Measurements from ENCODE around the gene KCNJ10.

KCNJ10 gene

DNA sequence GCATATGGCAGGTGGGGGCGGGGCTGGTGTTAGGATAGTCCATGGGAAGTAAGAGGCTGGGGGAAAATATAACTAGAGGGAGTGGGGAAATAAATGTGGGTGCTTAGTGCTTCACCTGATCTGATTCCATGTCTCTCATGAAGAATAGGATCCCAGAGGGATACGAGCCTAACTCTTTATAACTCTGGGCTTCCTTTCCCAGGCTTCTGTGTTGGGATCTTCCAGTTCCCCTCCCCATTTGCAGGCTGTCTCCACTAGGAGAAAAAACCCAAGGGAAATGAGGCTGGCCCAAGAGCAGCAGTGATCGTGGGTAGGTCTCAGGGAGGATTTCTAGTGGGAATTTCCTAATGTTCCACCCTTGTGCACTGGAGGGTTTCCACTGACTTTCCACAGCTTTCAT is 13.0 kb upstream of the KCNJ10 start:
- no peak for DNase-seq

- no peak for DNase-seq
Observed at GRCh38 chr1:160082487-160082886, 12.5 kb upstream of the KCNJ10 start.

GRCh38 chr1:160081261-160081936 is 11.4 kb upstream of the KCNJ10 start, which contains the start of gene KCNJ9:
Gene KCNJ9, plus strand, starts transcription at chr1:160081538. Its CDS starts 2,493 bp downstream, at chr1:160084031.
- DNase-seq, result peak; percentile 30

- no peak for DNase-seq
Observed at GRCh38 chr1:160080381-160081100, 10.6 kb upstream of the KCNJ10 start.

DNA sequence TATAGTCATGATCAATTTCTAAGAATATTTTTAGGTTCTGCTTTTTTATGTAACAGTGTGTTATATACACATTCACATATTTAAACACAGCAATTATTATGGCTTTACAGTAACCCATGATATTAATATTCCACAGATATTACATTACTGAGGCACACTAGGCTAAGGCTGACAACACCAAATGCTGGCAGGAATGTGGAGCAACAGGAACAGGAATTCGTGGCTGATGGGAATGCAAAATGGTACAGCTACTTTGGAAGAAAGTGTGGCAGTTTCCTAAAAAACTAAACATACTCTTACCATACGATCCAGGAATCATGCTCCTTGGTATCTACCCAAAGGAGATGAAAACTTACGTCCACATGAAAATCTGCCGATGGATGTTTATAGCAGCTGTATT is 9.5 kb upstream of the KCNJ10 start:
- no peak for DNase-seq

DNA sequence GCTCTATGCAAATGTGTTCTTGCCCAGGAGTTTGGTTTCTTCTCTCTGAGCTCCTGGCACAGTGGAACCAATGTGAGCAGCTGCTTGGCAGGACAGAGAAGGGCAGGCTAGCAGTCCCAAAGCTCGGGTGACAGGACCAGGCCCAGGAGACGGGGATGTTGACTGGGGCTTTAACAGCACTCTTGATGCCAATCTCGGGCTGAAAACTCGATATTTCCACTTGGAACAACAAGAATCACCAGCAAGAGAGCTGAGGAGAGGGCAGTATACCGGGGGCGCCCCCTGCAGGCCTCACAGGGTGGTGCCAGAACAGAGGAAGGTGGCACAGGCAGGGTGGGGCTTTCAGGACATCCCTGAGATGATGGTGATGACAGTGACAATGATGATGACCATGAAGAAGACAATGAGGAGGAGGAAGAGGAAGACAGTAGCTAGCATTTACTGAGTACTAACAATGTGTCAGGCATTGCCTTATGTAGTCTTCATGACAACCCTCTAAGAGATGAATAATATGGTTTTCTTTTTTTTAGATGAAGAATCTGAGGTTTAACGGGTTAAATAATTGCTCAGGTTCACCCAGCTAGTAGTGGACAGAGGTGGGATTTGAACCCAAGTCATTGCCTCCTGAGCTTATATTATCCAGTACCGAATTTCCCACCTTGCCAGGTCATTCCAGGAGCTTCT is 8.7 kb upstream of the KCNJ10 start:
- peak; percentile 17 for DNase-seq

GRCh38 chr1:160077486-160077885 is 7.5 kb upstream of the KCNJ10 start:
- DNase-seq, result no peak

- DNase-seq, result no peak
Observed at GRCh38 chr1:160076295-160076694, 6.3 kb upstream of the KCNJ10 start.

DNA sequence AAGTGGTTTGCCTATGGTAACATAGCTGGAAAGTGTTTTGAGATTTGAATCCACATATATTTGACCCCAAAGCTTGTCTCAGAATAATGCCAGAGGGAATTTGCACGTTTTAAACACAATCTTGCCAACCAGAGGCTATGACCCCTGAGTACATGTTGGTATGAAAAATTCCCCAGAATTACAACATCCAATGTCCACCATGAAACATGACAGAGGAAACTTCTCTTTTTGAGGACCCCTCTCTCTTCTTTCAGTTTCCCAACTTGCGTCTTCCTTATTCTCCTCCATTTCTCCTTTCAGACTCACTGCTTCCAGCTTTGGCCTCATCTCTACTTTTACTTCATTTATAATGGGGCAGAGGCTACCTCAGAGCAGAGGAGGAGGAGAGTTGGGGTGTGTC is 5.9 kb upstream of the KCNJ10 start:
- no peak for DNase-seq

DNA sequence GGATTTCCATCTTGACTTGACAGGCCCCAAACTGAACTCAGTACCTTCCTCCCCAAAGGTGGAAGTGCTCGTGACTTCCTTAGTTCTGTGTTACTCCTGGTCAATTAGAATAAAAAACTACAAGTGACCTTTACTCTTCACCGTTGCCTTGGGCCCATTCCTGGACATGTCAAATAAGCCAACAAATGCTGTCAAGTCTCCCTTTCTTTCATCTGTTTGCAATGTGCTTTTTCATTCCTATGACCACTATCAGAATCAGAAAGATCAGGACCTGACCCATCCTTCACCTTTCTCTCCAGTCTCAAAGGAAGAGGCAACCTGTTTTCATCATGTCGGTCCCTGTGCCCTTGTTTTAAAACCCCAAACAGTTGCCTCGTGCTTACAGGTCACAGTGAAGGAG is 4.9 kb upstream of the KCNJ10 start:
- no peak for DNase-seq

GRCh38 chr1:160071289-160071688 is 1.3 kb upstream of the KCNJ10 start:
- no peak for DNase-seq

- peak; percentile 71 for DNase-seq
Observed at GRCh38 chr1:160070243-160071163, 543 bp upstream of the KCNJ10 start.

GRCh38 chr1:160068225-160068624 is 1.7 kb downstream of the KCNJ10 start:
- no peak for DNase-seq

DNA sequence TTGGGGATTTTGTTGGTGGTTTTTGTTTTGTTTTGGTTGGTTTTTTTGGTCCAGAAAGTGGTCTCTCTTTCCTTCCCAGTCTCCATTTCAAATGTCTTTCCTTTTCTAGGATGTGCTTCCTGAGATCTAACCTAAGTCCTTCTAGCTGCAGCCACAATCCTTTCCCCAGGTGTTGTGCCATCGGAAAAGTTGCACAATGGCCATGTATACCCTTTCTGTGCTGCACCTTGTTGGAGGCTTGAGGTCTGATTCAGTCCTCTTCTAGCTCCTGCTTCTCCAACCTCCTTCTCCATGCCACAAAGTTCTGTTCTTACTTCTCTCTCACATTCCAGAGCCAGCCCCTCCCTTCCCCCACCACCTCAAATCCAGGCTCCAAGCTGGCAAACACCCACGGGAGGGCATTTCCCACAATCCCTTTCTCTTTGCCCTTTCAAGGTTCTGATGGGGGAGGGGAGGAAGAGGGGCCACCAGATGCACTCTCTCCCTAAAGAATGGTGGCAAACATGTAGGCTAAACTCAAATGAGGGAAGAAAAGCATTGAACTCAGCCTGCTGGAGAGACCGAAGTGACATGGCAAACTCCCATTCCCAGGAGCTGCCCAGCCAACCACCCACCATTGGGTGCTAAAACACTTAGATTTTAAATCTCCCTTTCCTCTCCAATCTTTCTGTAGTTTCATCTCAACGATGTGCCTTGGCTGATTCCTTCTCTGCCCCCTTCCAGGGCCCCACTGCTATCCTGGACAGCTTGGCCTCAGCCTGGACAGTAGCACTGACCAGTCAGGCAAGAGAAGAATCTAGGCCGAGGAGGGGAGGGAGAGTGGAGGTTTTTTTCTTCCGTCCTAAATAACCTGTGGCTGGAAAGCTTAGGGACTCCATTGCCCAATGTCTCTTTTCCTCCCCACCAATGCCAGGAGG is 2.9 kb downstream of the KCNJ10 start:
- no peak for DNase-seq

DNA sequence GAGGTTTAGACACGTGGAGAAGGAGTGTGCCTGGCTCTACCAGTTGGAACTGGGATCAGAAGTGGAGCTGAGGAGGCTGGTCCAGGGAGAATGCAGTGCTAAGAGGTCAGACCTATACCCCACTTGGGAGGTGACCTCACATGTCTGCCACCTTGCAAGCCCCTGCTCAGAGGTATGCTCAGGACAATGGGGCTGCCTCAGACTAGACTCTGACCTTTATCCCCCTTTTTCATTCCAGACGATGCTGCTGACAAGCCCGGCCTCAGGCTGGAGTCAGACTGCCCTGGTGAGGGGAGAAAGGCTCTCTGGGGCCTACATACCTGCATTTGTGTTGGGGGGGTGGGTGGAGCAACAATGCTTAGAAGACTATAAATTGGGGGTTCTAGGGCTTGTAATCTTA is 5.2 kb downstream of the KCNJ10 start:
- no peak for DNase-seq

DNA sequence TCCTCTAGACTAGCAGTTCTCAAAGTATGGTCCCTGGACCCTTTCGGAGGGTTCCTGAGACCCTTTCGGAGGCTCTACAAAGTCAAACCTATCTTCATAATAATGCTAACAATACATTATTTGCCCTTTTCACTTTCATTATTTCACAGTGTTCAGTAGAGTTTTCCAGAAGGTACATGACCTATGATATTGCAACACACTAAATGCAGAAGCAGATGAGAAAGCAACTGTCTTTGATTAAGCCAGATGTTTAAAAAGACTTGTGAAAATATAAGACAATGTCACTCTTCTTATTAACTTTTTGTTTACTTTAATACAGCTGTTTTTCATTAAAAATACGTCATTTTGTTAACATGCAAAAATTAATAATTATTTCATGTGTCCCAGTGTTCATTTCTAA is 5.8 kb downstream of the KCNJ10 start:
- DNase-seq, result no peak

DNA sequence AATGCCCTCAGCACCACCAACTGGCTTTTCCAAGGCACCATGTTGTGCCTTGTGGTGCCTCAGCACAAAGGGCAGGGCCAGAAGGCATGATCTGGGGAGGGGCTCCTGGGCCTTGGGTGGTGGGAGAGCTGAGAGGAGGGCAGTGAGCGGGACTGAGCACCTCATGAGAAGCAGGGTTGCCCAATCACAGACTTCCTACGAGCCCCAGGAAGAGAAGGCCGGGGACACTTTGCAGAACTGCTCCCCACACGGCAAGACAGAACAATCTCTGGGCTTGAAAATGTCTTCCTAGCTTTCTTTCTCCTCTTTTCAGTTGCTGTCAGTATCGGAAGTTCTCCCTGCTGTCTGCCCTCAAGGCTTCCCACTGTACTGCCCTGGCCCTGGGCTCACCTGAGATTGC is 6.8 kb downstream of the KCNJ10 start:
- no peak for DNase-seq

DNA sequence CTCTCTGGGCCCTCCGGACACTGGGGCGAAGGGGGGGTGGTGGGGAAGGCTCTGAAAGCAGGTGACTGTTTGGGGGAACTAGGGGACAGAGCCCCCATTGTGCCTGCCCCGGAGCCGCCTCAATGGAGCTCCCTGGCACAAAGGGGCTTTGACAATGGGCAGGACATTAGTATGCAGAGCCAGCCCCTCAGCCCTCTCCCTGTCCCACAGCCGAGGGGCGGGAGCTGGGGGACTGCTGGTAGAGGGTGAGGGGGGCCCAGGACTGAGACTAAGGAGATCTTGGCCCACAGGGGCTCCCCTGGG is 7.8 kb downstream of the KCNJ10 start:
- DNase-seq, result no peak

GRCh38 chr1:160061369-160062229 is 8.4 kb downstream of the KCNJ10 start:
- DNase-seq, result no peak

GRCh38 chr1:160058087-160058486 is 11.9 kb downstream of the KCNJ10 start:
- no peak for DNase-seq

DNA sequence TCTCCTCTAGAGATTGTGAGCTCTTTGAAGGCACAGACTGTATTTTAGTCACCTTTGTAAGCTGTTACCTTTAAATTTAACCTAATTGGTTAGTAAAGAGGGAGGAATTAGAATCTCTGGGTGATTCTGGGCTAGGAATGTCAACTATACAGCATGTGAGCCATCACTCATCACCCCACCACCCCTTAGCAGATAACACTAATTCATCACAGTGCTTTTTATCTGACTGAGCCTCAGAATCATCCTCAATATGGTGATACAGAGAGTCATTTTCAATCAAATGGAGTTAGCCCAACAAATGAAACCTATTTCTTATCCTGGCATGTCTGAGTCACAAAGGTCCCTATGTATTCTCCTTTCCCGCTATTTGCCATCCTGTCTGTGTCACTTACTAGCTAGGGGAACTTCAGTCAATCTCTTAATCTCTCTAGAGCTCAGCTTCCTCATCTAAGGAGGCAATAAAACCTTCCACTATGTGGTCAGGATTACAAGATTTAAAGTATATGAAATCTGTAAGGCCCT is 13.3 kb downstream of the KCNJ10 start:
- no peak for DNase-seq
